Spinal cord (tissue), 10 donors: ENCODE results near the gene KCNA10. TPM values are rescaled to one million over a fixed set of nuclear protein-coding genes. Genes with fewer than 3 reads are reported as not detected.

Experiments used
- DNase-seq, 6 donors: peaks; one replicate each; pipeline versions ENCODE4 v3.0.0 to v3.0.0-alpha.2; 2013 to 2015; ENCODE audit warnings: low spot score in 6 of 6, low read depth in 4 of 6
- H3K27ac ChIP-seq: one replicate; pipeline ENCODE4 v1.5.1; 2013; ENCODE audit warnings: low read depth, low read length, control low read depth
- H3K27me3 ChIP-seq: one replicate; pipeline ENCODE4 v1.6.1; 2013; ENCODE audit warnings: low read length; ENCODE audit not compliant: control insufficient read depth, insufficient read depth
- H3K36me3 ChIP-seq: one replicate; pipeline ENCODE4 v1.6.1; 2013; ENCODE audit warnings: low read length; ENCODE audit not compliant: control insufficient read depth, insufficient read depth
- H3K4me1 ChIP-seq: one replicate; pipeline ENCODE4 v1.6.1; 2013; ENCODE audit warnings: low read length; ENCODE audit not compliant: control insufficient read depth, insufficient read depth
- H3K4me3 ChIP-seq: one replicate; pipeline ENCODE4 v1.5.1; 2013; ENCODE audit warnings: low read depth, low read length, control low read depth
- H3K9me3 ChIP-seq: one replicate; pipeline ENCODE4 v1.6.1; 2013; ENCODE audit warnings: low read length; ENCODE audit not compliant: control insufficient read depth, insufficient read depth
- WGBS: methylation state at CpG from one replicate; pipeline ENCODE4 v1.1.5; 2013; ENCODE audit warnings: missing lambda C conversion rate; ENCODE audit not compliant: insufficient coverage; 5-methylcytosine and 5-hydroxymethylcytosine counted together
- polyA plus RNA-seq, 2 donors: library from polyadenylated mRNA; unstranded; fragments of 120-200 nt; gene quantifications; one replicate each; pipeline ENCODE4 v1.2.1, GENCODE V29; 2013; ENCODE audit not compliant: insufficient read length in 2 of 2
- total RNA-seq, 2 donors: library from RNA; depleted of rRNA in 1 of 2; stranded (reverse); fragments of 120-200 nt in 1 of 2; fragments of >200 nt in 1 of 2; gene quantifications; one replicate each; pipeline versions ENCODE4 v1.2.3 to v1.2.4, GENCODE V29; 2013 to 2014
- donor health status: healthy.

KCNA10 gene
- total and polyA plus RNA-seq, 4 donors = not detected

DNA sequence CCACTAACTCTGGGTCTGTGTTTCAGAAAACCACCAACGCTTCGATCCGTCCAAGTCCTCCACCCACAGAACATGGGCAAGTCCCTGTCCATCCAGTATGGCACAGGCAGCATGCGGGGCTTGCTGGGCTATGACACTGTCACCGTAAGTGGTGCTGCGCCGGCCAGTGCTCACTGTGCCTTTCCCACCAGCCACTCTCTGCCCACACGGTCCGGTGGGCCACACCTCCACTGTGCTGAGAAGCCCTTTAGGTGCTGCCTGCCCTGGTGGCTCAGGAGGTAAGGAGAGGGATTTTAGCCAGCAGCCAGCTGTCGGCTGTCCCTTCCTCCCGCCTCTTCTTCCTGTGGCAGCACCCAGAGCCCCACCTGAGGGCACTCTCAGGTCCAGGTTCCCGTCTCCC, 34.2 kb downstream of the KCNA10 start:
- Histone ChIP-seq H3K36me3 (no peaks in the 10 kb centered on the region), H3K27me3 (no peaks in the 10 kb centered on the region), H3K27ac (no peak overlapping the region), H3K4me1 (peaks cover 12% of the 10 kb centered on the region), H3K4me3 (no peak overlapping the region), H3K9me3 (no peaks in the 10 kb centered on the region)
- DNase-seq = no peak
- 89% methylated on average over 11 of the region's 12 CpGs for WGBS

- Histone ChIP-seq H3K27ac (no peak overlapping the region), H3K27me3 (no peaks in the 10 kb centered on the region), H3K36me3 (no peaks in the 10 kb centered on the region), H3K4me1 (peaks cover 12% of the 10 kb centered on the region), H3K9me3 (no peaks in the 10 kb centered on the region), H3K4me3 (no peak overlapping the region)
- WGBS = 78% methylated on average over 9 of the region's 9 CpGs
- no peak for DNase-seq
These were observed 35.7 kb downstream of the KCNA10 start for GRCh38 chr1:110483308-110483685.

GRCh38 chr1:110482662-110483307, 36.2 kb downstream of the KCNA10 start:
- H3K27ac ChIP-seq = no peak overlapping the region
- H3K36me3 ChIP-seq = no peaks in the 10 kb centered on the region
- no peak for DNase-seq
- peaks cover 12% of the 10 kb centered on the region for H3K4me1 ChIP-seq
- H3K4me3 ChIP-seq = no peak overlapping the region
- 43% methylated on average over 18 of the region's 18 CpGs for WGBS
- no peaks in the 10 kb centered on the region for H3K9me3 ChIP-seq
- no peaks in the 10 kb centered on the region for H3K27me3 ChIP-seq

DNA sequence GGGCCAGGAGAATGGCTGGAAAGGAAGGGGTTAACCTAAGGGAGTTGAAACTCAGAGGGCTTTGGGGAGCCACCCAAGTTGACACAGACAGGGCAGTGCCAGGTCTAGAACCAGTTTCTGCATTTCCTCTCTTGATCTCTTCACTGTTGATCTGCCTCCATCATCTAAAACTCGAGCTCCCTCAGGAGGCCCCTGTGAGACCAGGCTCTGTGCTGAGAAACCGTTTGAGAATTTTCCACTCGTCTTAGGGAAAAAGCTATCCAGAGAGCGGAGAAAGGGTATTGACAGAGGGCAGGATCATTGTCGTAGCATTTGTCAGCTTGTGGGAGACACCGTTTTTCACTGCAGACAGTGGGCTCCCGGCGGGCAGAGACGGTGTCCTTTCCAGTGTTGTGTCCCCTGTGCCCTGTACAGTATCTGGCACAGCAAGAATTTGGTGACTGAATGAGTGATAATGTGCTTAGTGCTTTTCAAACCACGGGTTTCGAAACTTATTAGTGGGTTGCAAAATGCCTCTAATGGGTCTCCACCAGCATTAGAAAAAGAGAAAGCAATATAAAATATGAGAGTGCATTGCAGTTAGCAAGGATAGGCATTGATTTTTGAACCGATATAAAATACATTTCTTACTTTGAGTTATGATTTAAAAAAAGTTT, 36.9 kb downstream of the KCNA10 start:
- whole genome bisulfite sequencing = 24% methylated on average over 11 of the region's 12 CpGs
- peaks cover 12% of the 10 kb centered on the region for H3K4me1 ChIP-seq
- H3K4me3 ChIP-seq = no peak overlapping the region
- no peaks in the 10 kb centered on the region for H3K9me3 ChIP-seq
- no peaks in the 10 kb centered on the region for H3K27me3 ChIP-seq
- H3K36me3 ChIP-seq = no peaks in the 10 kb centered on the region
- DNase-seq = peak in 1 of 6 donors; percentile 9
- H3K27ac ChIP-seq = no peak overlapping the region

DNA sequence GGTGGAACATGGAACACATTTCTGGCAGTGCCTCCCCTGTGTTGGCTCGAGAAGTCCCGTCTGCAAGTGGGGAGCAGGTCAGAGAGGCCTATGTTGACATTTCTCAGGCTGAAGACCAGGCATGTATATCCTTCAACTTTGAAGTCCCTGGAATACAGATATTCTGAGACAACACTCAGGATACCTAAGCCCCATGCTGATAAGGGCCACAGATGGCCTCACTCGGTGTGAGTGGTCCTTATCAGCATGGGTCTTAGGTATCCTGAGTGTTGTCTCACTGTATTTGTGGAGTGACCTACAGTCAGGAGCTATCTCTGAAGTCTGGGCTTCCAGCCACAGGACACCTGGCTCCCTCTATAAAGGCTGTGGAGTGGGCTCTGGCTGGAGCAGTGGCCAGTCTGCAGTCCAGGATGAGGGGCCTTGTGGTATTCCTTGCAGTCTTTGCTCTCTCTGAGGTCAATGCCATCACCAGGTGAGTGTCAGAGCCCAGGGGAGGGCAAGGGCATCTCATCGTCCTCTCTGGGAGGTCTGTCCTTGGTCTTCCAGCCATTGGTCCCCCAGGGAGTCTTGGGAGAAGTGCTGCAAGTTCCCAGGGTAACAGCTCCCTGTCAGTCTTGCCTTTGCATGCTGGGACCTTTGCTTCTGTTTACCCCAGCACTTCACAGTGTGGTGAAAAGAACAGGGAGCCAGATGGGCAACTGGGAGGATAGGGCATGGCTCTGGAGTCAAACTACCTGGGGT, 38.4 kb downstream of the KCNA10 start:
- no peaks in the 10 kb centered on the region for H3K36me3 ChIP-seq
- no peaks in the 10 kb centered on the region for H3K27me3 ChIP-seq
- H3K4me3 ChIP-seq = no peak overlapping the region
- DNase-seq = no peak
- peaks cover 12% of the 10 kb centered on the region for H3K4me1 ChIP-seq
- no peak overlapping the region for H3K27ac ChIP-seq
- no peaks in the 10 kb centered on the region for H3K9me3 ChIP-seq
- WGBS = 88% methylated on average over 3 of the region's 4 CpGs

DNA sequence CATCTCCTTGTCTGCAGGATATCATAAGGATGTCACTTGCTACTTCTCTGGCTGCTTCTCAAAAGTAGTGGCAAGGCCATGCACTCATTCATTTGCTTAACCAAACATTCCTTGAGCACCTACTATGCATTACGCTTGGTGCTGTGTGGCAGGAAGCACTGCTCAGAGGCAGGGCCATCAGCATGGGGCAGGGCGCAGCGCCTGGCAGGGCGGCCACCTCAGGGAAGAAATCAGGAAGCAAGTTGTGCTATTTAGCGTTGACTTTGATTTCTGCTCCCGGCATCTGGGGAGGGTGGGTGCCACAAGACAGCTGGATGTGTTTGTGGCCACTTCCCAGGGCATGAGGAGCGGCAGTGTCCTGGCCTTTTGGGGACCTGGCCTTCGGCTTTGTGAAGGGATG, 40.1 kb downstream of the KCNA10 start:
- WGBS = 88% methylated on average over 6 of the region's 8 CpGs
- Histone ChIP-seq H3K4me3 (no peak overlapping the region), H3K27ac (no peak overlapping the region), H3K4me1 (peaks cover 12% of the 10 kb centered on the region), H3K9me3 (no peaks in the 10 kb centered on the region), H3K27me3 (no peaks in the 10 kb centered on the region), H3K36me3 (no peaks in the 10 kb centered on the region)
- no peak for DNase-seq

GRCh38 chr1:110477967-110478640, 40.9 kb downstream of the KCNA10 start:
- no peaks in the 10 kb centered on the region for H3K27me3 ChIP-seq
- H3K27ac ChIP-seq = no peak overlapping the region
- no peaks in the 10 kb centered on the region for H3K9me3 ChIP-seq
- peaks cover 7% of the 10 kb centered on the region for H3K4me1 ChIP-seq
- no peaks in the 10 kb centered on the region for H3K36me3 ChIP-seq
- H3K4me3 ChIP-seq = no peak overlapping the region
- no peak for DNase-seq
- no CpG with 5 or more reads among the region's 3 CpGs for WGBS

GRCh38 chr1:110477445-110477957, 41.5 kb downstream of the KCNA10 start:
- WGBS = 46% methylated on average over 2 of the region's 3 CpGs
- Histone ChIP-seq H3K4me1 (peaks cover 1% of the 10 kb centered on the region), H3K27ac (no peak overlapping the region), H3K9me3 (no peaks in the 10 kb centered on the region), H3K36me3 (no peaks in the 10 kb centered on the region), H3K4me3 (no peak overlapping the region), H3K27me3 (no peaks in the 10 kb centered on the region)
- DNase-seq = no peak

DNA sequence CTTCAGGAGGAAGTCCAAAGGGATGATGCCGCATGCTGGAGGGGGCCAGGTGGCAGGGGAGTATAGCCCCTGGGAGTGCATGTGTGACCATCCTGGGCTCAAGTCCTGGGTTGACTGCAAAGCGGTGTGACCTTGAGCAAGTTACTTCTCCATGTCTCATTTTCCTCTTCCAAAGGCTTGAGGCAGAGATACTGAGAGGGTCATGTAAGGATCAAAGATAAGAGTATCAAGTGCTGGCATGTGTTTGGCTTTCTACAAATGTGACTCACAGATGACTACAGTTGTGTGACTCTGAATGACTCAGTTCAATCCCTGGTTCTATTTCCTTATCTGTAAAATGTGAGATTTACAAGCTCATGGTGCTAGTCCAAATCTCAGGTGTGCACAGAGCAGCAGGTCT, 41.9 kb downstream of the KCNA10 start:
- no peak for DNase-seq
- Histone ChIP-seq H3K36me3 (no peaks in the 10 kb centered on the region), H3K9me3 (no peaks in the 10 kb centered on the region), H3K4me3 (no peak overlapping the region), H3K4me1 (no peaks in the 10 kb centered on the region), H3K27me3 (no peaks in the 10 kb centered on the region), H3K27ac (no peak overlapping the region)
- 100% methylated on average over 1 of the region's 2 CpGs for WGBS
